K562 (cell line): Measurements from ENCODE around the gene MRPS31.

ENCODE experiments used
- SRF ChIP-seq, 2 experiments: fragments of 250-450, 450-650 bp in 1 of 2; sonication (Bioruptor Pico) in 1 of 2; sonication (generic) in 1 of 2; formaldehyde crosslinking; IDR thresholded peaks; 2 replicates each; pipeline versions ENCODE4 v1.5.0 to v1.5.1; 2020 to 2022; ENCODE audit warnings: mild to moderate bottlenecking in 1 of 2, missing genetic modification reagents in 1 of 2
- ZBTB7A ChIP-seq: IDR thresholded peaks from 2 replicates; pipeline ENCODE4 v1.6.1; 2011; ENCODE audit warnings: low read depth, mild to moderate bottlenecking, low read length, moderate library complexity, borderline replicate concordance; ENCODE audit not compliant: control insufficient read depth
- ZNF217 ChIP-seq: sonication (generic); formaldehyde crosslinking; IDR thresholded peaks from 2 replicates; pipeline ENCODE4 v1.8.0; 2022; ENCODE audit warnings: mild to moderate bottlenecking, missing genetic modification reagents
- TF ChIP-seq, protein P1 (sequence below), 3 experiments: IDR thresholded peaks in 2 of 3; conservative IDR thresholded peaks in 1 of 3; 2 replicates each; pipeline ENCODE4 v1.5.1; 2011 to 2012; ENCODE audit warnings: low read length in 3 of 3, mild to moderate bottlenecking in 3 of 3, control low read depth in 2 of 3, improper control_type of control experiment in 1 of 3, inconsistent platforms in 1 of 3, low read depth in 1 of 3, mixed read lengths in 1 of 3, moderate library complexity in 1 of 3; ENCODE audit not compliant: insufficient read depth in 2 of 3
- TF ChIP-seq, protein P2 (sequence below), 2 experiments: fragments of 450-650 bp in 1 of 2; sonication (generic) in 1 of 2; formaldehyde crosslinking in 1 of 2; IDR thresholded peaks in 1 of 2; conservative IDR thresholded peaks in 1 of 2; 2 replicates each; pipeline versions ENCODE4 v1.6.1 to v1.8.1; 2016 to 2023; ENCODE audit warnings: mild to moderate bottlenecking in 2 of 2, moderate library complexity in 2 of 2, inconsistent platforms in 1 of 2, missing genetic modification reagents in 1 of 2

DNA sequence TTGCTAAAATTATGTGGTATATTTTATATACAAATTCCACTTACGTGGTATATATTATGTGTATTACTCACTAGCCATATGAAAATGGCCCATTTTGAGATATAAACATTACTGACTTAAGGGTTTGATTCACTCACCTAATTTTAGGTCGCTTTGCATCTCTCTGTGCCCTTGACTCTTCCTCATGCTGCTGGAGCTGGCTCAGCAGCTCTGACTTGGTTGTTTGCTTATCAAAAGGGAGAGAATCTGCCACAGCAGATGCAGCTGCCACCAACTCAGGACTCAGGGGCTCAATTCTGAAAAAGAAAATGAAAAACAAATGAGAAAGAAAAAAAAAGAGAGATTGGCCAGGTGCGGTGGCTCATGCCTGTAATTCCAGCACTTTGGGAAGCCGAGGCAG lies 12.2 kb downstream of the MRPS31 start:
- TF ChIP-seq SRF (CRISPR knock-in tag; IDR thresholded peaks at IDR 0.05) (no peak), ZNF217 (CRISPR knock-in tag) (no peak), ZBTB7A (no peak)
- TF ChIP-seq, protein P1, sequence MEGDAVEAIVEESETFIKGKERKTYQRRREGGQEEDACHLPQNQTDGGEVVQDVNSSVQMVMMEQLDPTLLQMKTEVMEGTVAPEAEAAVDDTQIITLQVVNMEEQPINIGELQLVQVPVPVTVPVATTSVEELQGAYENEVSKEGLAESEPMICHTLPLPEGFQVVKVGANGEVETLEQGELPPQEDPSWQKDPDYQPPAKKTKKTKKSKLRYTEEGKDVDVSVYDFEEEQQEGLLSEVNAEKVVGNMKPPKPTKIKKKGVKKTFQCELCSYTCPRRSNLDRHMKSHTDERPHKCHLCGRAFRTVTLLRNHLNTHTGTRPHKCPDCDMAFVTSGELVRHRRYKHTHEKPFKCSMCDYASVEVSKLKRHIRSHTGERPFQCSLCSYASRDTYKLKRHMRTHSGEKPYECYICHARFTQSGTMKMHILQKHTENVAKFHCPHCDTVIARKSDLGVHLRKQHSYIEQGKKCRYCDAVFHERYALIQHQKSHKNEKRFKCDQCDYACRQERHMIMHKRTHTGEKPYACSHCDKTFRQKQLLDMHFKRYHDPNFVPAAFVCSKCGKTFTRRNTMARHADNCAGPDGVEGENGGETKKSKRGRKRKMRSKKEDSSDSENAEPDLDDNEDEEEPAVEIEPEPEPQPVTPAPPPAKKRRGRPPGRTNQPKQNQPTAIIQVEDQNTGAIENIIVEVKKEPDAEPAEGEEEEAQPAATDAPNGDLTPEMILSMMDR (IDR thresholded peaks at IDR 0.05 in 2 of 3, conservative IDR thresholded peaks at IDR 0.05 in 1 of 3; ENCODE audit: insufficient read depth in 2 of 3, low read depth in 1 of 3, low read length in 3 of 3) = no peak
- TF ChIP-seq, protein P2, sequence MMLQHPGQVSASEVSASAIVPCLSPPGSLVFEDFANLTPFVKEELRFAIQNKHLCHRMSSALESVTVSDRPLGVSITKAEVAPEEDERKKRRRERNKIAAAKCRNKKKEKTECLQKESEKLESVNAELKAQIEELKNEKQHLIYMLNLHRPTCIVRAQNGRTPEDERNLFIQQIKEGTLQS (IDR thresholded peaks at IDR 0.05) = no peak
- TF ChIP-seq, protein P2 (CRISPR knock-in tag; conservative IDR thresholded peaks at IDR 0.05) = no peak
